GM18858 (cell line): ENCODE data around the gene UHRF1.
"Not testable (repeated sequence)": the region's sequence is repeated elsewhere in the genome, so short reads cannot be mapped to it uniquely, and the experiment has no call there.

Experiments
- ATAC-seq: cut with Tn5 transposase; IDR thresholded peaks from one replicate; pipeline ENCODE4 v1.9.1; 2021; ENCODE audit not compliant: unreplicated experiment

The UHRF1 gene

DNA sequence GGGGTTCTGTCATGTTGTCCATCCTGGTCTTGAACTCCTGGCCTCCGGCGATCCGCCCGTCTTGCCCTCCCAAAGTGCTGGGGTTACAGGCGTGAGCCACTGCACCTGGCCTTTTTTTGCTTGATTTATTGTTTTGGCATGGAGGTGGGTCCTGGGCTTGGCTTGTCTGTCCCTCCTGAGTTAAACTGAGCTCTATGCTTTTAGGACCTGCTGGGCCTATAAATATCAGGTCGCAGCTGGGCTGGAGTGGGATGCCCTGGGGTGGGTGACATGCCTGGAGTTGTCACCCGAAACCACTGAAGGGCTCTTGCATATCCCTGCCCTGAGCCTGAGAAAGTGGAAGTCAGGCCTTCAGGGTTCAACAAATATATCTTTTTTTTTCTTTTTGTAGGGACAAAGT lies 12.2 kb upstream of the UHRF1 start:
- ATAC-seq = no peak

DNA sequence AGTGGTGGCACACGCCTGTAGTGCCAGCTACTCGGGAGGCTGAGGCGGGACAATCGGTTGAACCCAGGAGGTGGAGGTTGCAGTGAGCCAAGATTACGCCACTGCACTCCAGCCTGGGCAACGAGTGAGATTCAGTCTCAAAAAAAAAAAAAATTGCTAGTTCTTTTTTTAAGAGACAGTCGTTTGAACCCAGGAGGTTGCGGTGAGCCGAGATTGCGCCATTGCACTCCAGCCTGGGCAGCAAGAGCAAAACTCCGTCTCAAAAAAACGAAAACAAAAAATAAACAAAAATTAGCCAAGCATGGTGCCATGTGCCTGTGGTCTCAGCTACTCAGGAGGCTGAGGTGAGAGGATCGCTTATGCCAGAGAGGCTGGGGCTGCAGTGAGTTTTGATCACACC lies 8.4 kb upstream of the UHRF1 start:
- not testable (repeated sequence) for ATAC-seq

DNA sequence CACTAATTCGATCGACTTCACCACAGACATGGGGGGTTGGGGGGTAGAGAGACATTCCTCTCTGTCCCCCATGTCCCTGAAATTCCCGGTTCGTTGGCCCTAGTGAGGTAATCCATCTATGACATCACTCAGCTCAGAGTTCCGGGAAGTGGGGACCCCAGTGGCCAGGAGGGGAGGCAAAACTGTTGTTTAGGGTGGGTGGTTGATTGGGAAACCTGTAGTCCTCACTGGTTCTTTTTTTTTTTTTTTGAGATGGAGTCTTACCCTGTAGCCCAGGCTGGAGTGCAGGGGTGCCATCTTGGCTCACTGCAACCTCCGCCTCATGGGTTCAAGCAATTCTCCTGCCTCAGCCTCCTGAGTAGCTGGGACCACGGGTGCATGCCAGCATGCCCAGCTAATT lies 6.5 kb upstream of the UHRF1 start, which contains the start of gene ARRDC5:
ARRDC5 (minus strand) TSS at position 101 of the 400 bp plus-strand sequence; CDS start at position 30, 71 bp downstream.
- ATAC-seq = no peak

DNA sequence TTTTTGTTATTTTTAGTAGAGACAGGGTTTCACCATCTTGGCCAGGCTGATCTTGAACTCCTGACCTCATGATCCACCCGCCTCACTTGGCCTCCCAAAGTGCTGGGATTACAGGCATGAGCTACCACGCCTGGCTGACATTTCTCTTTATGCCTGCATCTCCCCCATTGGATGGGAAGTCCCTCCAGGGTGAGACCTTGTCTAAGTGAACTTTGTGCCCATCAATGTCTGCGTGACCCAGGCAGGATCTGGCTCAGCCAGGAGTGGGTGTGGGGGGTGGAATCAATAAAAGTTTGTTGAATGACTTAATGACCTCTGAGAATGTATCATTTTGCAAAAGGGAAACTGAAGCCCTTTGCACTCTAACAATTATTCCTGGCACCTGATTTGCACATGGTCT lies 4.8 kb upstream of the UHRF1 start:
- ATAC-seq = no peak

DNA sequence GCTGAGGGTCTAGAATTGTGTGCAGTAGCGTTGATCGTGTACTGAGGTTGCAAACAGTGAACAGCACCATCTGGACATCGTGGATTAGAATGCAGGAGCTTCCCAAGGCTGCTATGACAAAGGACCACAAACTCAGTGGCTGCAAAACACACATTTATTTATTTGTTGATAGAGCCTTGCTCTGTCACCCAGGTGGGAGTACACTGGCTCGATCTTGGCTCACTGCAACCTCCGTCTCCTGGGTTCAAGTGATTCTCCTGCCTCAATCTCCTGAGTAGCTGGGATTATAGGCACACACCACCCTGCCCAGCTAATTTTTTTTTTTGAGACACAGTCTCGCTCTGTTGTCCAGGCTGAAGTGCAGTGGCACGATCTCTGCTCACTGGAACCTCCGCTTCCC lies 2.3 kb upstream of the UHRF1 start:
- ATAC-seq = no peak

DNA sequence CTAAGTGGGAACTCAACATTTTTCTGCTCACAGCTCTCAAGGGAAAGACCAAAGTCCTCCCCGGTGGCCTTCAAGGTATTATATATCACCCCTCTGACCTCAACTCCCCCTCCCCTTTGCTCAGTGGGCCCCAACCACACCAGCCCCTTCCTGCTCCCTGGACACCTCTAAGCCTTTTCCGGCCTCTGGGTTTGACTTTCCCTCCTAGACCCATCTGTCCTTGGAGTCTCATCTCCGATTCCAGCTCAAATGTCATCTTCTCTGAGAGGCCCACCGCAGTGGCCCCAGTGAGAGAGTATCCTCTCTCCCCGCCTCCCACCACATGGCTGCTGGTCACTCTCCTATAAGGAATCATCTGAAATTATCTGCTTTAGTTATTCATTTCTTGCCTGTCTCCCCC lies 941 bp upstream of the UHRF1 start:
- ATAC-seq = no peak

DNA sequence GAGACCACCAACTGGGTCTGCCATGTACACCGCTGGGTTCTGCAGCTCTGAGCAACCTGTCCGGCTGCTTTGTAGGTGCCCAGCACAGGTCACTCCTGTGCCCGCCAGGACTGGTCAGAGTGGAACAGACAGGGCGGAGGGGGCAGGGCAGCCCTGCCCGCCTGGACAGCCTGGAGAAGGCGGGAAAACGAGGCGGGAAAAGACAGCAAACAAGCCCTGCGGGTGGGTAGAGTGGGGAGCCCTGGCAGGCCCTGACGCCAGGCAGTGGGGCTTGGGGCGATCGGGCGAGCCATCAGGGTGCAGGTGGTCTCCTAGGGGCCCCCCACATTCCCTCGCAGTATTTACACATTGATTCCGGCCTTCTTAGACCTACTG lies 533 bp upstream of the UHRF1 start:
- no peak for ATAC-seq

DNA sequence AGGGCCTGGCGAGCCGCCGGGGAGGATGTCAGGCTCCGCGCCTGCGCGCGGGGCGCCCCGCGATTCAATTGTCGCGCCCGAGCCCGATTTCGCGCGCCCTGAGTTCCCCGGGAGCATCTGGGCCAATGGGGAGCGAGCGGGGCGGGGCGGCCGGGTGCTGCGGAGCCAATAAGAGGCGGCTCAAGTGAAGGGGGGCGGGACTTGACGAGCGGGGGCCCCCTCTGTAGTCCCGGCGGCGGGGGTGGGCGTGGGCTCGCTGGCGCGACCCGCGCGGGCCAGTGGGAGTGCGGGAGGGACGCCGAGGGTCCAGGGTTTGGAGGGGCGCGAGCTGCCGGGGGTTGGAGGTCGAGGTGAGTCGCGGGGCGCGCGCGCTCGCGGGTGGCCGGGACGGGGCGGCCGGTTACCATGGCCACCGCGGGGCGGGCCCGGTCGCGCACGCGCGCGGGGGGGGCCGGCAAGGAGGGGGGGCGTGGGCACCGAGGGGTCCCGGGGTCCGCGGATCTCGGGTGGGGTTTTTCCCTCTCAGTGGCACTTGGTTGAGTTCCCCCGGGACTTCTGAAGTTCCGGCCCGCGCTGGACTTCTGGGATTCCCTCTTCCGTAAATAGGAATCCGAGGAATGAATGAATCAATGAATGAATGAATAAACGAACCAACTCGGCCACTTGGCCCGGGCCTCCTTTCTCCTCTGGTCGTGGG lies 744 bp downstream of the UHRF1 start:
- no peak for ATAC-seq

DNA sequence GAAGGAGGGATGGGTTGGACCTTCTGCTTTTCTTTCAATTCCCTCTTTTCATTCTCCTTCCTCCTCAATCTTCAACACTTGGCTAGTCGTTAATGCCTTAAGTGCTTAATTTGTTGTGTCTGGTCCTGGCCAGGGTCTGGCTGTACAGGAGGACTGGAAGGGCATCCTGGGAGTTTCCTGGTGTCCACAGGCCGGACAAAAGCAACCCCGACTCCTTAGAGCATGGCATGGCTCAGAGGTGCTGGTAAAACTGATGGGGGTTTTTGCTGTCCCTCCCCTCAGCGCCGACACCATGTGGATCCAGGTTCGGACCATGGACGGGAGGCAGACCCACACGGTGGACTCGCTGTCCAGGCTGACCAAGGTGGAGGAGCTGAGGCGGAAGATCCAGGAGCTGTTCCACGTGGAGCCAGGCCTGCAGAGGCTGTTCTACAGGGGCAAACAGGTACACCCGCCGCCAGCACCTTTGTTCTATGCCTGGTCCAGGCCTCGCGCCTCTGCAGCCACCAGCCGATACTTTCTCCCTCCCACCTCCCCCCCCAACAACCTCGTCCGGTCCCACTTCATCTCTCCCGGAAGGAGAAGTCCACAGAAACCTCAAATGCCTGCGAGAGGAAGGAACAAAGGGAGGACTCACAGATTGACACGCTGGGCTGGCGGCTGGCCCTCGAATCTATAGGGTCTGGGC lies 1.4 kb downstream of the UHRF1 start:
- ATAC-seq = no peak

DNA sequence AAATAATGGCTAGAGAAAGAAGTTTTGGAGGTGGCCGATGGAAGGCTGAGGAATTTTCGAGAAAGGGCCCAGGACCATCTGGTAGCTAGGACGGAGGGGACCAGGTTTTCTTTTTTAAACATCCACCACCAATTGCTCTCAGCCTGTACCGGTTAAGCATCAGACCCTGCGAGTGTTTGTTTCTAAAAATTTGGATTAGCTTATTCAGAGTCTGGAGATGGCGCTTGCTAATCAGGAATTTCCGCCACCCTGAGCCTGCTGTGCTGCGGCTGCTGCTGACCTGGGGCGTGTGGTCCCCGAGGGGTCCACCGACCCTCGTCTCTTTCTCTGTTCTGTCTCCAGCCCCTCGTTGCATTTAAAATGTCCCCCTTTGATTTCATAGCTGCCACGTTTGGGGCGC lies 2.0 kb downstream of the UHRF1 start:
- ATAC-seq = no peak

DNA sequence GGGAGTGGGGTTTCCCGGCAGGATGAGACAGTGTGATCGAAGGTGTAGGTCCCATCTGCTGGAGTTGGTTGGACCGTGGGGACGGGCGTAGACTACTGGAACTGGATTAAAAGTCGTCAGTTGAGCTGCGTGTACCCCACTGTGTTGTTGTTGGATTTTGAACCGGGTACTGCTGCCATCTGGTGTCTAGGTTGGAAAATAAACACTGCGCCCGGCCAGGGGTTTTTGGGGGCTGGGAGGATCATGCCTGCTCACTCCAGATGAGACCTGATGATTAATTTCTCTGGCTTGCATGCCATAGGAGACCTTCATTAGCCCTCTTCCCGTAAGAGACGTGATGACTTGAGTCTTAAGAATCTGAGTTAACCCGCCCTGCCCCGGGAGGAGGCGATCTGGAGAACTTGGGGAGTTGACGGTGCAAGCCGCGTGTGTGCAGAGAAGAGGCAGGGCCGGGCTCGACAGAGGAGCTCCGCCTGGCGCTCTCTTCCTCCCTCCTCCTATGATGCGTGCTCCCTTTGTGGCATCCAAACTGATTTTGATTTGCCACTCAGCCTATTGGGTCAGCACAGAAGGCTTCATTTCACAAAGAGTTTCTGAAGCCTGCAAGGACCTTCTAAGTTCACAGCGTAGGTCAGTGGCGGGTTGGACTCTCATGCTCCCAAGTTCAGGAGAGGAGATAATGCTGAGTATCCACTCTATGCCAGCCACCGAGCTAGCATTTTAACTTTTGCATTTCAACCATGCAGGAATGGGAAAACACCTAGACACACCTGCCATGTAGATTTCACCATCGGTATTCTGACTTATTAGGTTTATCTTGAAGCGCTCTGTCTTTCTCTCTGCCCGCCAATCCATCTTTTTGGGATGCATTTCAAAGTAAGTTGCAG lies 2.7 kb downstream of the UHRF1 start:
- ATAC-seq = no peak

DNA sequence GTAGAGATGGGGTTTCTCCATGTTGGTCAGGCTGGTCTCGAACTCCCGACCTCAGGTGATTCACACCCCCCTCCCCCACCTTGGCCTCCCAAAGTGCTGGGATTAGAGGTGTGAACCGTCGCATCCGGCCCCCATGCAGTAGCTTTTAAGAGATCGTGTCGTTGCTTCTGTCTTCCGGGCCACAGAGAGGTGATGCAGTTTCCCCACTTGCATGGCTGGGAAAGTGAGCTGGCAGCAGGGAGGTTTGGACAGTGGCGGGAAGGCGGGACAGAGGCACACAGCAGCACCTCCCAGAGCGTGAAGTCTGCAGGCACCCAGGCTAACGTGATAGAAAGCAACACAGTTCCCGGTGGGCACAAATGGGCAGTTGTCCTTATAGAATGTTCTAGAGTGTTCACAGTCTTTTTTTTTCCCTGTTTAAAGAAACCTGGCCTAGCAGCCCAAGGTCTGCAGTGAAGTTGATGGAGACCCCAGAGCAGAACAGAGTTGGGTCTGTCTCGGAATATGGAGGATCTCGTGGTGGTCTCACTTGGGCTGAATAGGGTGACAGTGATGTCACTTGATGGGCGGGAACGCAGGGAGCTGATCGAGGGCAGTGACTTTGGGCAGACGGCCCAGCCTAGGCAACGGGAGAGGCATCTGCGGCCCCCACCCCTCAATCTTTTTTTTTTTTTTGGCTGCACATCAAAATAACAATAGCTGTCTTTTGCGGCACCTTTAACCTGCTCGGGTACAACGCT lies 4.9 kb downstream of the UHRF1 start:
- ATAC-seq = no peak

DNA sequence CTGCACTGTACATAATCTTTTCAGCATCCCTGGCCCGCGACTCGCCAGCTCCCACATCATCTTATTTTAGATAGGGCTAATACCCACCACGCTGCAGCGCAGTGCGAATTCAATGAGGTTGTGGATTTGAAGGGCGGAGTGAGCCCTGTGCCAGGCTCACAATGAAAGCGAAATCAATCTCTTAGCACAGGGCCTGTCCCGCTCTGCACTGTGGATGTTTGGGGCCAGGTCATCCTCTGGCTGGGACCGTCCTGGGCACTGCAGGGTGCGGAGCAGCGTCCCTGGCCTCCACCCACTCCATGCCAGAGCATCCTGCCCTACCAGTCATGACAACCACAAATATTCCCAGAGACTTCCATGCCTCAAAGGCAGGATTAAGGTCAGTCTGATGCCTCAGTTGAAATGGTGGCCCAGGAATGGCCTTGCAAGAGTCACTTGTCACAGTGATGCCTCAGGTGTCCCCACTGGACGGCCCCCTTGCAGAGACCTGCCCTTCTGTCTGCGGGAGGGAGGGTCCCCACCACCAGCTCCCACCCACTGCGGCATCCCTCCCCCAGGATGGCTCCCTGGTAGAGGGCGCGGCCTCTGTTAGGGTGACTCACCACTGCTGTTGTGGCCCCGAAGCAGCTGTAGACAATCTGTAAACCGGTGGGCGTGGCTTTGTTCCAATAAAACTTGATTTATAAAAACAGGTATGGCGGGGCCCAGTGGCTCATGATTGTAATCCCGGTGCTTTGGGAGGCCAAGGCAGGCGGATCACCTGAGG lies 5.6 kb downstream of the UHRF1 start:
- no peak for ATAC-seq

DNA sequence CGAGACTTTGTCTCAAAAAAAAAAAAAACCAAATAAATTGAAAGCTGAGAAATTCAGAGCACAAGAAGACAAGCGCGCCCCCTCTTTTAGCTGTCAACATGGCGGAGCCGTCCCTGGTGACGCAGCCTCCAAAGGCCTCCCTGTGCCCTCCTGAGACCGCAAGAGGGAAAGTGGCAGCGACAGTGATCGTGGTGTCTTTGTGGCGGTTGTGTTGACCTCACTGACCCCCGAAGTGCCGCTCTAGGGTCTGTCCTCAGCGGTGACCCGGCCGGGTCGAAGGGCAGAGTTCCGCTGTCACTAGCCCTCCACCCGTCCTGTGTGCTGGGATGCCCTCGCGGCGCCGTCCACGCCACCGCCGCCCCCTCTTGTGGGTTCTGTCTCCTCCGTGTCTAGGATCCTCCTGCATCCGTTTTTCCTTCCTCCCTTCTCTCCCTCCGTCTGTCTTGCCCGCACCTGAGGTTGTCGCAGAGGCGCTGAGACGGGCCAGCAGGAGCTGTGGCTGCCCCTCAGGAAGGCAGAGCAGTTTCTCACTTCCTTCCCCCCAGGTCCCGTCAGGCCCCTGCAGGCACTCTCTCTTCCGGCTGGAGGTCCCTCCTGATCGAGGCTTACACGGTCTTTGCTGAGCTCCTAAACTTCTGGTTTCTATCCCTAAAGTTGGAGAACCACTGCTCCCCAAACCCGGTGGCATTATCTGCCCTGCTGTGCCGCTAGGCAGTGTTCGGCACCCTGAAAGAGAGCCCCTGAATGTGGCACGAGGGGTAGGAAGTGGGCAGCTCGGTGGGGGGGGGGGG lies 7.2 kb downstream of the UHRF1 start:
- ATAC-seq = no peak

DNA sequence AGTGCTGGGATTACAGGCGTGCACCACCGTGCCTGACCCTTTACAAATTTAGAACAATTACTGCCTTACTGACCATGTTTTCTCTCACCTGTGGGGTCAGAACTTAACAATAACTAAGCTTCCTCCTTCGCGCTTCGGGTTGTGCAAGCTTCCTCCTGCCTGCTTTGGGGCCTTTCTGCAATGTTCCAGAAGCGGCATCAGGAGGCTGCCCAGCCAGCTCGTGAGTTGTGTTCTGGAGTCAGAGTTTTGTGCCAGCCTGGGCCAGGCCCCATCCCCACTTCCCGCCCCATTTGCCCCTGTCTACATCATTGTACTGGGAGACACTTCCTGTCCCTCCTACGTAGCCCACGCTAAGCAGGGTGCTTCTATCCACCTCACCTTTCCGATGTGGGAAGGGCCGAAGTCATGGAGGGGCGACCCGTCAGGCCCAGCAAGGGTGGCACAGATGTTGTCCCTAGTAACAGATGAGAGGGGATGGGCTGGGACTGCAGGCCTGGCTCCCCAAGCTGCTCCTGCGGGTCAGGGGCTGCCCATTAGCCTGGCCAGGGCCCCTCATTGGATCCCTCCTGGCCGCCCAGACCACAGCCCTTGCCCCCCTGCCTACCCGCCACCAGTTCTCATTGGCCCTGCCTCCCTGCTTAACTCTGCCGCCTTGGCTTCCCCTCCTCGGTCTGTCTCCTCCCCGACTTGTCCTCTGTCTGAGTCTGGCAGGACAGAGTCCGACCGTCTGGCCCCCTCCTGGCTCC lies 13.4 kb downstream of the UHRF1 start:
- ATAC-seq = no peak

DNA sequence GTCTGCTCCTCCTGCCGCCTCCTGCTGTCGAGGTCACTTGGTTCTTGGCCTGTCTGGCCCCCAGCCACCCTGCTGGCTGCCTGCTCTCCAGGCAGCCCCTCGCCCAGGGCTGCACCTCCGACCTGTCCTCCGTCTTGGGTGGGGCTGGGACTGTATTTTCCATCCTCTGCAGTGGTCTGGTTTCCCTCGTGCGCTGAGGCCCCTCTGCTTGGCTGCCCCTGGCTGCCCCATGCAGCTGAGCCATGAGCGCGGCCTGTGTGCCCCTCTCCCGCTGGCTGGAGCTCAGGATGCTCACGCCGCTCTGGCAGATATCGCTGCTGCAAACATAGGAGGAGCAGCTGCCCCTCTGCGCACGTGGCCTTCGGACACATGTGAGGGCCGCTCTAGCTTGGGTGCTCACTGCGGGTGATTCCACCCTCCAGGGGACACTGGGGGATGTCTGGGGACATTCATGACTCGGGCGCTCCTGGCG lies 14.0 kb downstream of the UHRF1 start:
- ATAC-seq = no peak

DNA sequence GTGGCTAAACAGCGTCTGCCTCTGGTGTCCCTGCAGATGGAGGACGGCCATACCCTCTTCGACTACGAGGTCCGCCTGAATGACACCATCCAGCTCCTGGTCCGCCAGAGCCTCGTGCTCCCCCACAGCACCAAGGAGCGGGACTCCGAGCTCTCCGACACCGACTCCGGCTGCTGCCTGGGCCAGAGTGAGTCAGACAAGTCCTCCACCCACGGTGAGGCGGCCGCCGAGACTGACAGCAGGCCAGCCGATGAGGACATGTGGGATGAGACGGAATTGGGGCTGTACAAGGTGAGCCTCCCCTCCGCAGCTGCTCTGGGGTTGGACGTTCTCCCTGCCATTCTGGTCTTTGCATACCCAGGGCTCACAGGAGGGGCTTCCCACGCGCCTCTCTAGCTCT lies 19.9 kb downstream of the UHRF1 start:
- ATAC-seq = no peak

DNA sequence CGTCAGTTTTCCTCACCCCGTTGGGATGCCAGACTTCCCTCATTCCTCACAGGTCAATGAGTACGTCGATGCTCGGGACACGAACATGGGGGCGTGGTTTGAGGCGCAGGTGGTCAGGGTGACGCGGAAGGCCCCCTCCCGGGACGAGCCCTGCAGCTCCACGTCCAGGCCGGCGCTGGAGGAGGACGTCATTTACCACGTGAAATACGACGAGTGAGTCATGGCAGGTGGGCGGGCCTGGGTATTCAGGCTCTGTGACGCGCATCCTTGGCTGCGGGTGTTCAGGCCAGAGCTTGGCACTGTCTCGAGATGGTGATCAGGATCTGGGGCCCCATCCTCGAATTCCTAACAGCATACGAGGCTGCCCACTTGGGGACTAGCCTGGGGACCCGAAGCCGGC lies 21.4 kb downstream of the UHRF1 start:
- no peak for ATAC-seq

DNA sequence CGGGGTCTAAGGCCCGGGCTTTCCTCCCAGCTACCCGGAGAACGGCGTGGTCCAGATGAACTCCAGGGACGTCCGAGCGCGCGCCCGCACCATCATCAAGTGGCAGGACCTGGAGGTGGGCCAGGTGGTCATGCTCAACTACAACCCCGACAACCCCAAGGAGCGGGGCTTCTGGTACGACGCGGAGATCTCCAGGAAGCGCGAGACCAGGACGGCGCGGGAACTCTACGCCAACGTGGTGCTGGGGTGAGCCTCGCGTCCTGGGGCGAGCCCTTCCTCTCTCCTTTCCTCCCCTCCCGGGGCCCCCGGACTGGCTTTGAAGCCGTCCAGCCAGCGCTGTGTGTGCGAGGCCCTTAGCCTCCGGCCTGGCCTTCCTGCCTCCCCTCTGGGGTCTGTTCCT lies 23.4 kb downstream of the UHRF1 start:
- no peak for ATAC-seq
